Astrocyte of the cerebellum (primary cell): ENCODE measurements around the gene LRRC72.

Experiments
- DNase-seq: peaks from one replicate; pipeline ENCODE4 v3.0.0-alpha.2; 2011; ENCODE audit warnings: low read depth
- H3K4me3 ChIP-seq: 2 replicates; pipeline ENCODE4 v1.5.1; 2011; ENCODE audit warnings: mild to moderate bottlenecking, low read depth, low read length, moderate library complexity
- CTCF ChIP-seq: IDR thresholded peaks from 2 replicates; pipeline ENCODE4 v1.5.1; 2012; ENCODE audit warnings: low read length, low read depth, moderate library complexity, mild to moderate bottlenecking; ENCODE audit errors: missing control alignments
- in situ Hi-C: cut with HindIII; loops from 2 replicates; pipeline ENCODE4 v1.10.0; 2017; ENCODE audit warnings: low sequenced_read_pairs

Gene LRRC72

GRCh38 chr7:16526742-16527540 lies at the start of gene LRRC72:
Gene LRRC72, plus strand, starts transcription at chr7:16526825. Its CDS starts 128 bp downstream, at chr7:16526953.
- TF ChIP-seq CTCF = no peak
- in situ Hi-C loops = no loop called here
- no peak for DNase-seq
- no peak within 1 kb of the TSS for H3K4me3 ChIP-seq

GRCh38 chr7:16479161-16479560 lies 47.5 kb upstream of the LRRC72 start:
- no peak for DNase-seq
- in situ Hi-C loops = no loop called here
- no peak for TF ChIP-seq CTCF
- no peak overlapping the region for H3K4me3 ChIP-seq

- no peak for TF ChIP-seq CTCF
- no peak overlapping the region for H3K4me3 ChIP-seq
- no peak for DNase-seq
- in situ Hi-C loops = no loop called here
Observed at GRCh38 chr7:16479591-16479990, 47.0 kb upstream of the LRRC72 start.

GRCh38 chr7:16484453-16485158 lies 42.0 kb upstream of the LRRC72 start:
- in situ Hi-C loops = no loop called here

GRCh38 chr7:16491148-16491547 lies 35.5 kb upstream of the LRRC72 start:
- no peak for DNase-seq
- TF ChIP-seq CTCF = no peak
- H3K4me3 ChIP-seq = no peak overlapping the region
- in situ Hi-C loops = no loop called here

More at GRCh38 chr7:16484453-16485158, 42.0 kb upstream of the LRRC72 start:
- DNase-seq = peak; percentile 47
- no peak for TF ChIP-seq CTCF
- no peak overlapping the region for H3K4me3 ChIP-seq

GRCh38 chr7:16492513-16493062 lies 34.0 kb upstream of the LRRC72 start:
- no peak for TF ChIP-seq CTCF
- in situ Hi-C loops = no loop called here
- peak; percentile 11 for DNase-seq
- no peak overlapping the region for H3K4me3 ChIP-seq
